HCT116 (cell line): ENCODE results near the gene NGEF. TPM values are rescaled to one million over a fixed set of nuclear protein-coding genes. Genes with fewer than 3 reads are reported as not detected.

ENCODE experiments used
- ATAC-seq: fragments of 200-7000 bp; cut with Tn5 transposase; 2 replicates; pipeline ENCODE4 v1.9.1; 2020; ENCODE audit warnings: mild to moderate bottlenecking, moderate library complexity
- BruUV-seq: library from RNA; stranded (reverse); fragments of 400-500 nt; replicated peaks from 2 replicates; lab custom pipeline; 2021; lab: Mats Ljungman, UMichigan
- CTCF ChIA-PET: fragments of 300-600 bp; sonication (Branson Sonifier 250); formaldehyde crosslinking; loops from one replicate; lab custom pipeline; 2021; ENCODE audit warnings: antibody characterized with exemption; lab: Charles Lee
- POLR2A ChIA-PET: fragments of 300-600, 350-600 bp; sonication (Branson Sonifier 250); formaldehyde crosslinking; loops from one replicate; lab custom pipeline; 2021; ENCODE audit warnings: antibody characterized with exemption; lab: Charles Lee
- RAD21 ChIA-PET, 2 experiments: fragments of 300-600 bp; sonication (Branson Sonifier 250); formaldehyde crosslinking; loops; one replicate each; lab custom pipeline; 2023; ENCODE audit warnings: low total read pairs in 2 of 2; ENCODE audit not compliant: uncharacterized antibody in 2 of 2, unreplicated experiment in 2 of 2, low non-redundant PET in 1 of 2; lab: Charles Lee
- DNase-seq: peaks from one replicate; pipeline ENCODE4 v3.0.0-alpha.2; 2010; ENCODE audit warnings: low read depth, low spot score
- H2AFZ ChIP-seq: fragments of 200-600 bp; shearing (Covaris generic), sonication (generic); 2 replicates; pipeline ENCODE4 v1.6.1; 2017; ENCODE audit warnings: low read depth, mixed run types, mixed read lengths, antibody characterized with exemption, low read length; ENCODE audit not compliant: poor library complexity, severe bottlenecking
- H3K27ac ChIP-seq: 2 replicates; pipeline ENCODE4 v1.5.1; 2012; ENCODE audit warnings: low read depth, low read length
- H3K27me3 ChIP-seq: fragments of 200-600 bp; sonication (generic); 2 replicates; pipeline ENCODE4 v1.6.1; 2016; ENCODE audit warnings: mixed run types, low read length, mixed read lengths; ENCODE audit not compliant: insufficient read depth
- H3K36me3 ChIP-seq, 2 experiments: fragments of 200-500 bp in 1 of 2; fragments of 200-600 bp in 1 of 2; sonication (Bioruptor generic) in 1 of 2; sonication (generic) in 1 of 2; 2 replicates each; pipeline versions ENCODE4 v1.5.1 to v1.6.1; 2014 to 2016; ENCODE audit warnings: low read length in 2 of 2, inconsistent platforms in 1 of 2, mixed read lengths in 1 of 2, mixed run types in 1 of 2; ENCODE audit not compliant: insufficient read depth in 2 of 2, control insufficient read depth in 1 of 2
- H3K4me1 ChIP-seq, 2 experiments: fragments of 200-600 bp in 1 of 2; sonication (generic) in 1 of 2; 2 replicates each; pipeline versions ENCODE4 v1.5.1 to v1.6.1; 2012 to 2017; ENCODE audit warnings: low read length in 2 of 2, inconsistent platforms in 1 of 2, mild to moderate bottlenecking in 1 of 2, mixed read lengths in 1 of 2, mixed run types in 1 of 2, moderate library complexity in 1 of 2; ENCODE audit not compliant: insufficient read depth in 2 of 2, control insufficient read depth in 1 of 2
- H3K4me2 ChIP-seq: fragments of 200-600 bp; sonication (generic); 2 replicates; pipeline ENCODE4 v1.6.1; 2017; ENCODE audit warnings: mixed run types, low read length, mixed read lengths
- H3K4me3 ChIP-seq, 2 experiments: fragments of 200-600 bp in 1 of 2; sonication (generic) in 1 of 2; replicated peaks in 1 of 2; 2 replicates each; pipeline ENCODE4 v1.5.1; 2011 to 2016; ENCODE audit warnings: low read length in 2 of 2, control low read depth in 1 of 2, low read depth in 1 of 2, mild to moderate bottlenecking in 1 of 2, mixed read lengths in 1 of 2, mixed run types in 1 of 2
- H3K79me2 ChIP-seq: fragments of 200-600 bp; sonication (generic); 2 replicates; pipeline ENCODE4 v1.6.1; 2017; ENCODE audit warnings: mild to moderate bottlenecking, mixed run types, low read length, moderate library complexity, mixed read lengths; ENCODE audit not compliant: insufficient read depth
- H3K9ac ChIP-seq: fragments of 200-600 bp; sonication (generic); 2 replicates; pipeline ENCODE4 v1.6.1; 2016; ENCODE audit warnings: low read length, mixed read lengths
- H3K9me2 ChIP-seq: fragments of 200-600 bp; sonication (generic), shearing (Covaris generic); 2 replicates; pipeline ENCODE4 v1.6.1; 2017; ENCODE audit warnings: mixed run types, mild to moderate bottlenecking, moderate library complexity; ENCODE audit not compliant: insufficient read depth
- H3K9me3 ChIP-seq, 2 experiments: fragments of 200-500 bp in 1 of 2; fragments of 200-600 bp in 1 of 2; sonication (Bioruptor generic) in 1 of 2; sonication (generic) in 1 of 2; 2 replicates each; pipeline ENCODE4 v1.6.1; 2014 to 2017; ENCODE audit warnings: low read length in 2 of 2, mixed read lengths in 2 of 2, inconsistent platforms in 1 of 2, low read depth in 1 of 2, mild to moderate bottlenecking in 1 of 2, mixed run types in 1 of 2, moderate library complexity in 1 of 2; ENCODE audit not compliant: control insufficient read depth in 1 of 2, insufficient read depth in 1 of 2
- H4K20me1 ChIP-seq: fragments of 200-600 bp; sonication (generic), shearing (Covaris generic); 2 replicates; pipeline ENCODE4 v1.6.1; 2017; ENCODE audit warnings: mixed run types, mild to moderate bottlenecking, moderate library complexity; ENCODE audit not compliant: insufficient read depth
- CEBPB ChIP-seq: IDR thresholded peaks from 2 replicates; pipeline ENCODE4 v1.6.1; 2012; ENCODE audit warnings: low read depth
- CTCF ChIP-seq, 3 experiments: fragments of 200-600 bp in 1 of 3; sonication (generic) in 1 of 3; IDR thresholded peaks in 2 of 3; conservative IDR thresholded peaks in 1 of 3; 2 replicates each; pipeline ENCODE4 v1.5.1; 2012 to 2017; ENCODE audit warnings: low read depth in 2 of 3, low read length in 2 of 3, antibody characterized with exemption in 1 of 3, borderline replicate concordance in 1 of 3, control low read depth in 1 of 3, mild to moderate bottlenecking in 1 of 3, mixed read lengths in 1 of 3, mixed run types in 1 of 3, moderate library complexity in 1 of 3; ENCODE audit not compliant: insufficient read depth in 1 of 3
- EGR1 ChIP-seq: IDR thresholded peaks from 2 replicates; pipeline ENCODE4 v1.6.1; 2012; ENCODE audit warnings: low read depth
- ELF1 ChIP-seq: IDR thresholded peaks from 2 replicates; pipeline ENCODE4 v1.6.1; 2012; ENCODE audit warnings: low read depth, borderline replicate concordance
- EZH2phosphoT487 ChIP-seq: fragments of 200-600 bp; IDR thresholded peaks from 2 replicates; pipeline ENCODE4 v1.6.1; 2018; ENCODE audit warnings: antibody characterized with exemption, borderline replicate concordance
- MAX ChIP-seq: IDR thresholded peaks from 2 replicates; pipeline ENCODE4 v1.6.1; 2012
- POLR2AphosphoS5 ChIP-seq: IDR thresholded peaks from 2 replicates; pipeline ENCODE4 v1.6.1; 2011; ENCODE audit warnings: mild to moderate bottlenecking, low read depth, low read length, moderate library complexity
- REST ChIP-seq: IDR thresholded peaks from 2 replicates; pipeline ENCODE4 v1.6.1; 2012; ENCODE audit warnings: low read depth
- SRF ChIP-seq: IDR thresholded peaks from 2 replicates; pipeline ENCODE4 v1.6.1; 2012; ENCODE audit warnings: low read depth
- TCF7L2 ChIP-seq: IDR thresholded peaks from 2 replicates; pipeline ENCODE4 v1.7.0; 2011; ENCODE audit warnings: borderline replicate concordance, inconsistent platforms; ENCODE audit not compliant: insufficient read depth, insufficient read length; ENCODE audit errors: extremely low read depth
- YY1 ChIP-seq: IDR thresholded peaks from 2 replicates; pipeline ENCODE4 v1.6.1; 2011; ENCODE audit warnings: low read length, low read depth, moderate library complexity, mild to moderate bottlenecking; ENCODE audit not compliant: insufficient replicate concordance; ENCODE audit errors: extremely low read depth
- intact Hi-C: fragments of 100-400 bp; cut with micrococcal nuclease; formaldehyde crosslinking; loops from 2 replicates; pipeline ENCODE4 v1.10.0; 2022
- total RNA-seq: library from RNA; stranded (reverse); gene quantifications from one replicate; pipeline ENCODE4 v1.2.1, GENCODE V29; 2021; ENCODE audit not compliant: unreplicated experiment

The NGEF gene
- total RNA-seq, 1 experiment from 2014 or later = 12.6 TPM

- H3K9ac ChIP-seq = no peak within 1 kb of the TSS
- CTCF ChIA-PET = interaction anchor here (1.2 kb wide), 1 partner anchor 17 kb away, joined by 3 read pairs; no protein-coding TSS in a partner anchor
- TF ChIP-seq CEBPB (no peak), MAX (no peak), TCF7L2 (no peak), YY1 (no peak), CTCF (IDR thresholded peaks at IDR 0.05 in 2 of 3, conservative IDR thresholded peaks at IDR 0.05 in 1 of 3; ENCODE audit: borderline replicate concordance in 1 of 3, insufficient read depth in 1 of 3, low read depth in 2 of 3, low read length in 2 of 3) (no peak), ELF1 (no peak), REST (no peak), EGR1 (no peak), EZH2phosphoT487 (no peak), SRF (no peak), POLR2AphosphoS5 (no peak)
- H3K4me3 ChIP-seq = no peak within 1 kb of the TSS
- no peak within 1 kb of the TSS for H2AFZ ChIP-seq
- no peaks in the 10 kb centered on the region for H3K9me3 ChIP-seq
- RAD21 ChIA-PET = no interaction called here
- DNase-seq = no peak
- BruUV-seq = no TSS peak
- H3K4me2 ChIP-seq = no peak within 1 kb of the TSS
- no peak within 1 kb of the TSS for H3K27ac ChIP-seq
- H3K79me2 ChIP-seq = no peaks in the 10 kb centered on the region
- H4K20me1 ChIP-seq = no peaks in the 10 kb centered on the region; the same call in 1 of the 2 replicates
- no peak for ATAC-seq
- H3K27me3 ChIP-seq = no peaks in the 10 kb centered on the region
- 0 out of 4 replicates have a peak, but pooled peaks cover 0 to 5% of the 10 kb centered on the region in 2 experiments for H3K36me3 ChIP-seq
- POLR2A ChIA-PET = no interaction called here
- intact Hi-C loops = no loop called here
- H3K4me1 ChIP-seq = no peaks in the 10 kb centered on the region
- H3K9me2 ChIP-seq = no peaks in the 10 kb centered on the region
Measured at GRCh38 chr2:232870018-232870765, 142.9 kb downstream of the NGEF start, which contains the start of gene SNORC. Gene SNORC (plus strand): TSS chr2:232870264. CDS start chr2:232870342, 78 bp downstream.
